Right lobe of liver (tissue), 4 donors: ENCODE measurements around the gene RASSF5.

Experiments used
- POLR2A ChIP-seq: fragments of 450-650 bp; IDR thresholded peaks from one replicate; pipeline ENCODE4 v1.6.1; 2017; ENCODE audit warnings: antibody characterized with exemption, mild to moderate bottlenecking
- TF ChIP-seq, protein P1 (sequence below), 4 donors: fragments of 200-600 bp in 3 of 4; fragments of 450-650 bp in 1 of 4; IDR thresholded peaks; one replicate each; pipeline versions ENCODE4 v1.5.1 to v1.8.0; 2016 to 2022; ENCODE audit warnings: antibody characterized with exemption in 4 of 4, mild to moderate bottlenecking in 2 of 4
- donor health status: DM: no; HTN: no; CAD: no.
- donor health status: DM: no; HTN: no; CAD: no.
- donor health status: DM: no; HTN: yes; CAD: no.

DNA sequence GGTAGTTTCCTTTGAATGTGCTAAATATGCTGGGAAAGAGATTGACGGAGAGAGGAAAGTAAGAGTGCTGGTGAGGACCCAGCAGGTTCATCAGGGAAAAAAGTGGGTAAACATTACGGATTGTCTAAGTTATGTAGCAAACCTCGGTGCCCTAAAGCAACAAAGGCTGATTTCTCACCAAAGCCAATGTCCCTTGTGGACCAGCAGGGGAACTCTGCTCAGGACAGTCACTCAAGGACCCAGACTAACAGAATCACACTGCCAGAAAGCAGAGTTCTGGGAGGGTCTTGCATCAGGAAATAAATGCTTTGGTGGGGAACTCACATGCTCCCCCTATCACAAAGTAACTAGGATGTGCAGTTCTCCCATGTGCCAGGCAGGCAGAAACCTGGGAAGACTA is 38.8 kb upstream of the RASSF5 start:
- TF ChIP-seq, protein P1, sequence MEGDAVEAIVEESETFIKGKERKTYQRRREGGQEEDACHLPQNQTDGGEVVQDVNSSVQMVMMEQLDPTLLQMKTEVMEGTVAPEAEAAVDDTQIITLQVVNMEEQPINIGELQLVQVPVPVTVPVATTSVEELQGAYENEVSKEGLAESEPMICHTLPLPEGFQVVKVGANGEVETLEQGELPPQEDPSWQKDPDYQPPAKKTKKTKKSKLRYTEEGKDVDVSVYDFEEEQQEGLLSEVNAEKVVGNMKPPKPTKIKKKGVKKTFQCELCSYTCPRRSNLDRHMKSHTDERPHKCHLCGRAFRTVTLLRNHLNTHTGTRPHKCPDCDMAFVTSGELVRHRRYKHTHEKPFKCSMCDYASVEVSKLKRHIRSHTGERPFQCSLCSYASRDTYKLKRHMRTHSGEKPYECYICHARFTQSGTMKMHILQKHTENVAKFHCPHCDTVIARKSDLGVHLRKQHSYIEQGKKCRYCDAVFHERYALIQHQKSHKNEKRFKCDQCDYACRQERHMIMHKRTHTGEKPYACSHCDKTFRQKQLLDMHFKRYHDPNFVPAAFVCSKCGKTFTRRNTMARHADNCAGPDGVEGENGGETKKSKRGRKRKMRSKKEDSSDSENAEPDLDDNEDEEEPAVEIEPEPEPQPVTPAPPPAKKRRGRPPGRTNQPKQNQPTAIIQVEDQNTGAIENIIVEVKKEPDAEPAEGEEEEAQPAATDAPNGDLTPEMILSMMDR (IDR thresholded peaks at IDR 0.05) = no peak
- no peak for TF ChIP-seq POLR2A
